ENCODE results near the gene PLRG1.

Gene PLRG1

GRCh38 chr4:154485127-154485773, 65.0 kb downstream of the PLRG1 start:
- Histone ChIP-seq H3K27me3 (ENCODE audit: control insufficient read depth, low read length) (peaks cover 3% of the 10 kb centered on the region; the same call in 1 of the 2 replicates), H3K9me3 (ENCODE audit: control insufficient read depth, insufficient read depth, low read length) (peaks cover 3% of the 10 kb centered on the region; the same call in 1 of the 2 replicates), H3K4me3 (ENCODE audit: low read length) (no peak overlapping the region), H4K20me1 (ENCODE audit: control insufficient read depth, insufficient read depth, low read depth, low read length) (no peaks in the 10 kb centered on the region), H3F3A (ENCODE audit: control insufficient read depth, insufficient read depth) (no peaks in the 10 kb centered on the region), H3K4me1 (ENCODE audit: control insufficient read depth, low read length) (no peaks in the 10 kb centered on the region), H3K27ac (ENCODE audit: low read depth, low read length) (no peak overlapping the region), H3K9me2 (replicated peaks; ENCODE audit: control insufficient read depth, low read length) (no peaks in the 10 kb centered on the region; the same call in 1 of the 2 replicates), H3K4me2 (ENCODE audit: low read length) (no peak overlapping the region), H3K36me3 (ENCODE audit: control insufficient read depth, low read length) (no peaks in the 10 kb centered on the region), H3K79me2 (ENCODE audit: control insufficient read depth, low read length) (no peaks in the 10 kb centered on the region)
- TF ChIP-seq EZH2phosphoT487 (IDR thresholded peaks at IDR 0.05; ENCODE audit: borderline replicate concordance, low read length) (no peak), CTCF (IDR thresholded peaks at IDR 0.05; ENCODE audit: low read depth, low read length, poor library complexity, severe bottlenecking) (no peak)
